ENCODE results near the gene SLC7A7. TPM values are rescaled to one million over a fixed set of nuclear protein-coding genes. Genes with fewer than 3 reads are reported as not detected.

SLC7A7 gene
- total and polyA plus RNA-seq, 9 of the 15 experiments (the other 6 are each of a cell fraction or from before 2014, with no cell fraction given) = 0.07 to 0.68 (median 0.41) TPM

DNA sequence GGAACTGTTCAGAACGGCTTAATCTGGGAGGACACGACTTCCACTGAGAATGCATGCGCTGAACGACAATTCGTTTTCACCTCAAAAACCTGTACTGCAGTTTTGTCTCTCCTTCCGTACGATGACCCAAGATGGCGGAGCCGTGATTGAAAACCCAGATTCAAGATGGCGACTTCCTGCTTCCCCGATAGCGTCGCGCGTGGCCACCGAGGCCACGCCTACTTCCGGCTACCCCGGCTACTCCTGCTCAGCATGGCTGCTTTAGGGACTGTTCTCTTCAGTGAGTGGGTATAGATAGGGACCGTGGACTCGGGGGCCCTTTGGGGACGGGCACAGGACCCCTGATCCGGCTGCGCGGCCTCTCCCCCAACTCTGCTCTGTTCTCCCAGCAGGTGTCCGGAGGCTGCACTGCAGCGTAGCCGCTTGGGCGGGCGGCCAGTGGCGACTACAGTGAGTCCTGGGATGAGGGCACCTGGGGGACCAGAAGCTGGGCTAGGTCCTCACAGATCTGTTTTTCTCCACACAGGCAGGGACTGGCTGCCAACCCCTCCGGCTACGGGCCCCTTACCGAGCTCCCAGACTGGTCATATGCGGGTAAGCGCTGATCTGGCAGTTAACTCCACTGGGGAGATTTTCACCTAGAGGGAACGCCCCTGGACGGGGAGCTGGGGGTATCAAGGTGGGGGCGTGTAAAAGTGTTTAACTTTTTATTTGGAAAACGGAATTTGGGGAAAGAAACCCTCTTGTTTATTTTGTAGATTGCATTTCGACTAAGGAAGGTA lies 14.6 kb upstream of the SLC7A7 start, which contains the start of gene MRPL52 (continued):
- TF ChIP-seq POU5F1 (IDR thresholded peaks at IDR 0.05; ENCODE audit: borderline replicate concordance, low read depth, low read length, partially characterized antibody) = peak; percentile 41
- TF ChIP-seq, protein P1, sequence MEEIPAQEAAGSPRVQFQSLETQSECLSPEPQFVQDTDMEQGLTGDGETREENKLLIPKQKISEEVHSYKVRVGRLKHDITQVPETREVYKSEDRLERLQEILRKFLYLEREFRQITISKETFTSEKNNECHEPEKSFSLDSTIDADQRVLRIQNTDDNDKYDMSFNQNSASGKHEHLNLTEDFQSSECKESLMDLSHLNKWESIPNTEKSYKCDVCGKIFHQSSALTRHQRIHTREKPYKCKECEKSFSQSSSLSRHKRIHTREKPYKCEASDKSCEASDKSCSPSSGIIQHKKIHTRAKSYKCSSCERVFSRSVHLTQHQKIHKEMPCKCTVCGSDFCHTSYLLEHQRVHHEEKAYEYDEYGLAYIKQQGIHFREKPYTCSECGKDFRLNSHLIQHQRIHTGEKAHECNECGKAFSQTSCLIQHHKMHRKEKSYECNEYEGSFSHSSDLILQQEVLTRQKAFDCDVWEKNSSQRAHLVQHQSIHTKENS (CRISPR knock-in tag; IDR thresholded peaks at IDR 0.05) = no peak
- no peak for TF ChIP-seq MLX (CRISPR knock-in tag; conservative IDR thresholded peaks at IDR 0.05)
- TF ChIP-seq KAT8 (IDR thresholded peaks at IDR 0.05; ENCODE audit: low read depth) = peak; percentile 95
- TF ChIP-seq GTF2A2 (tag; IDR thresholded peaks at IDR 0.05) = no peak
- no peak for TF ChIP-seq GTF2F1 (IDR thresholded peaks at IDR 0.05; ENCODE audit: low read depth, low read length)
- TF ChIP-seq, protein P2, sequence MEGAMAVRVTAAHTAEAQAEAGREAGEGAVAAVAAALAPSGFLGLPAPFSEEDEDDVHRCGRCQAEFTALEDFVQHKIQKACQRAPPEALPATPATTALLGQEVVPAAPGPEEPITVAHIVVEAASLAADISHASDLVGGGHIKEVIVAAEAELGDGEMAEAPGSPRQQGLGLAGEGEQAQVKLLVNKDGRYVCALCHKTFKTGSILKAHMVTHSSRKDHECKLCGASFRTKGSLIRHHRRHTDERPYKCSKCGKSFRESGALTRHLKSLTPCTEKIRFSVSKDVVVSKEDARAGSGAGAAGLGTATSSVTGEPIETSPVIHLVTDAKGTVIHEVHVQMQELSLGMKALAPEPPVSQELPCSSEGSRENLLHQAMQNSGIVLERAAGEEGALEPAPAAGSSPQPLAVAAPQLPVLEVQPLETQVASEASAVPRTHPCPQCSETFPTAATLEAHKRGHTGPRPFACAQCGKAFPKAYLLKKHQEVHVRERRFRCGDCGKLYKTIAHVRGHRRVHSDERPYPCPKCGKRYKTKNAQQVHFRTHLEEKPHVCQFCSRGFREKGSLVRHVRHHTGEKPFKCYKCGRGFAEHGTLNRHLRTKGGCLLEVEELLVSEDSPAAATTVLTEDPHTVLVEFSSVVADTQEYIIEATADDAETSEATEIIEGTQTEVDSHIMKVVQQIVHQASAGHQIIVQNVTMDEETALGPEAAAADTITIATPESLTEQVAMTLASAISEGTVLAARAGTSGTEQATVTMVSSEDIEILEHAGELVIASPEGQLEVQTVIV (CRISPR knock-in tag; IDR thresholded peaks at IDR 0.05; ENCODE audit: borderline replicate concordance) = no peak
- TF ChIP-seq POLR2B (IDR thresholded peaks at IDR 0.05; ENCODE audit: low read depth, partially characterized antibody) = peak; percentile 84
- peak; percentile 85 for TF ChIP-seq CXXC5 (CRISPR knock-in tag; IDR thresholded peaks at IDR 0.05)
- TF ChIP-seq, protein P3, sequence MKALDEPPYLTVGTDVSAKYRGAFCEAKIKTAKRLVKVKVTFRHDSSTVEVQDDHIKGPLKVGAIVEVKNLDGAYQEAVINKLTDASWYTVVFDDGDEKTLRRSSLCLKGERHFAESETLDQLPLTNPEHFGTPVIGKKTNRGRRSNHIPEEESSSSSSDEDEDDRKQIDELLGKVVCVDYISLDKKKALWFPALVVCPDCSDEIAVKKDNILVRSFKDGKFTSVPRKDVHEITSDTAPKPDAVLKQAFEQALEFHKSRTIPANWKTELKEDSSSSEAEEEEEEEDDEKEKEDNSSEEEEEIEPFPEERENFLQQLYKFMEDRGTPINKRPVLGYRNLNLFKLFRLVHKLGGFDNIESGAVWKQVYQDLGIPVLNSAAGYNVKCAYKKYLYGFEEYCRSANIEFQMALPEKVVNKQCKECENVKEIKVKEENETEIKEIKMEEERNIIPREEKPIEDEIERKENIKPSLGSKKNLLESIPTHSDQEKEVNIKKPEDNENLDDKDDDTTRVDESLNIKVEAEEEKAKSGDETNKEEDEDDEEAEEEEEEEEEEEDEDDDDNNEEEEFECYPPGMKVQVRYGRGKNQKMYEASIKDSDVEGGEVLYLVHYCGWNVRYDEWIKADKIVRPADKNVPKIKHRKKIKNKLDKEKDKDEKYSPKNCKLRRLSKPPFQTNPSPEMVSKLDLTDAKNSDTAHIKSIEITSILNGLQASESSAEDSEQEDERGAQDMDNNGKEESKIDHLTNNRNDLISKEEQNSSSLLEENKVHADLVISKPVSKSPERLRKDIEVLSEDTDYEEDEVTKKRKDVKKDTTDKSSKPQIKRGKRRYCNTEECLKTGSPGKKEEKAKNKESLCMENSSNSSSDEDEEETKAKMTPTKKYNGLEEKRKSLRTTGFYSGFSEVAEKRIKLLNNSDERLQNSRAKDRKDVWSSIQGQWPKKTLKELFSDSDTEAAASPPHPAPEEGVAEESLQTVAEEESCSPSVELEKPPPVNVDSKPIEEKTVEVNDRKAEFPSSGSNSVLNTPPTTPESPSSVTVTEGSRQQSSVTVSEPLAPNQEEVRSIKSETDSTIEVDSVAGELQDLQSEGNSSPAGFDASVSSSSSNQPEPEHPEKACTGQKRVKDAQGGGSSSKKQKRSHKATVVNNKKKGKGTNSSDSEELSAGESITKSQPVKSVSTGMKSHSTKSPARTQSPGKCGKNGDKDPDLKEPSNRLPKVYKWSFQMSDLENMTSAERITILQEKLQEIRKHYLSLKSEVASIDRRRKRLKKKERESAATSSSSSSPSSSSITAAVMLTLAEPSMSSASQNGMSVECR (CRISPR knock-in tag; IDR thresholded peaks at IDR 0.05) = peak; percentile 28
- TF ChIP-seq, protein P4, sequence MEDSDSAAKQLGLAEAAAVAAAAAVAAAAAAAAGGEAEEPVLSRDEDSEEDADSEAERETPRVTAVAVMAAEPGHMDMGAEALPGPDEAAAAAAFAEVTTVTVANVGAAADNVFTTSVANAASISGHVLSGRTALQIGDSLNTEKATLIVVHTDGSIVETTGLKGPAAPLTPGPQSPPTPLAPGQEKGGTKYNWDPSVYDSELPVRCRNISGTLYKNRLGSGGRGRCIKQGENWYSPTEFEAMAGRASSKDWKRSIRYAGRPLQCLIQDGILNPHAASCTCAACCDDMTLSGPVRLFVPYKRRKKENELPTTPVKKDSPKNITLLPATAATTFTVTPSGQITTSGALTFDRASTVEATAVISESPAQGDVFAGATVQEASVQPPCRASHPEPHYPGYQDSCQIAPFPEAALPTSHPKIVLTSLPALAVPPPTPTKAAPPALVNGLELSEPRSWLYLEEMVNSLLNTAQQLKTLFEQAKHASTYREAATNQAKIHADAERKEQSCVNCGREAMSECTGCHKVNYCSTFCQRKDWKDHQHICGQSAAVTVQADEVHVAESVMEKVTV (CRISPR knock-in tag; IDR thresholded peaks at IDR 0.05) = no peak
- TF ChIP-seq YY1 (IDR thresholded peaks at IDR 0.05; ENCODE audit: borderline replicate concordance in 1 of 3, control insufficient read depth in 1 of 3, extremely low read depth in 1 of 3, insufficient read depth in 3 of 3, insufficient read length in 1 of 3, insufficient replicate concordance in 2 of 3, low read depth in 1 of 3, low read length in 2 of 3) = peak; percentile 95 to 100 (median 98)
